ENCODE results near the gene PAMR1.

PAMR1 gene

GRCh38 chr11:35515224-35515623 lies 10.2 kb downstream of the PAMR1 start:
- no peak for TF ChIP-seq FOXP2 (optimal IDR thresholded peaks at IDR 0.05; ENCODE audit: borderline replicate concordance, extremely low read depth, extremely low read length, insufficient read depth)
- no peak for TF ChIP-seq POLR2AphosphoS5 (IDR thresholded peaks at IDR 0.05; ENCODE audit: low read depth, low read length)
- TF ChIP-seq, protein P1, sequence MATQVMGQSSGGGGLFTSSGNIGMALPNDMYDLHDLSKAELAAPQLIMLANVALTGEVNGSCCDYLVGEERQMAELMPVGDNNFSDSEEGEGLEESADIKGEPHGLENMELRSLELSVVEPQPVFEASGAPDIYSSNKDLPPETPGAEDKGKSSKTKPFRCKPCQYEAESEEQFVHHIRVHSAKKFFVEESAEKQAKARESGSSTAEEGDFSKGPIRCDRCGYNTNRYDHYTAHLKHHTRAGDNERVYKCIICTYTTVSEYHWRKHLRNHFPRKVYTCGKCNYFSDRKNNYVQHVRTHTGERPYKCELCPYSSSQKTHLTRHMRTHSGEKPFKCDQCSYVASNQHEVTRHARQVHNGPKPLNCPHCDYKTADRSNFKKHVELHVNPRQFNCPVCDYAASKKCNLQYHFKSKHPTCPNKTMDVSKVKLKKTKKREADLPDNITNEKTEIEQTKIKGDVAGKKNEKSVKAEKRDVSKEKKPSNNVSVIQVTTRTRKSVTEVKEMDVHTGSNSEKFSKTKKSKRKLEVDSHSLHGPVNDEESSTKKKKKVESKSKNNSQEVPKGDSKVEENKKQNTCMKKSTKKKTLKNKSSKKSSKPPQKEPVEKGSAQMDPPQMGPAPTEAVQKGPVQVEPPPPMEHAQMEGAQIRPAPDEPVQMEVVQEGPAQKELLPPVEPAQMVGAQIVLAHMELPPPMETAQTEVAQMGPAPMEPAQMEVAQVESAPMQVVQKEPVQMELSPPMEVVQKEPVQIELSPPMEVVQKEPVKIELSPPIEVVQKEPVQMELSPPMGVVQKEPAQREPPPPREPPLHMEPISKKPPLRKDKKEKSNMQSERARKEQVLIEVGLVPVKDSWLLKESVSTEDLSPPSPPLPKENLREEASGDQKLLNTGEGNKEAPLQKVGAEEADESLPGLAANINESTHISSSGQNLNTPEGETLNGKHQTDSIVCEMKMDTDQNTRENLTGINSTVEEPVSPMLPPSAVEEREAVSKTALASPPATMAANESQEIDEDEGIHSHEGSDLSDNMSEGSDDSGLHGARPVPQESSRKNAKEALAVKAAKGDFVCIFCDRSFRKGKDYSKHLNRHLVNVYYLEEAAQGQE (IDR thresholded peaks at IDR 0.05; ENCODE audit: insufficient read depth in 1 of 2, low read depth in 2 of 2, low read length in 2 of 2), result no peak
- no peak for TF ChIP-seq SIN3A (IDR thresholded peaks at IDR 0.05; ENCODE audit: borderline replicate concordance, insufficient read depth, low read length)
- no peak for TF ChIP-seq TAF1 (IDR thresholded peaks at IDR 0.05; ENCODE audit: borderline replicate concordance, insufficient read depth, low read length)

GRCh38 chr11:35514481-35514880 lies 10.9 kb downstream of the PAMR1 start:
- no peak for TF ChIP-seq TAF1 (IDR thresholded peaks at IDR 0.05; ENCODE audit: borderline replicate concordance, insufficient read depth, low read length)
- TF ChIP-seq, protein P1 (IDR thresholded peaks at IDR 0.05; ENCODE audit: insufficient read depth in 1 of 2, low read depth in 2 of 2, low read length in 2 of 2), result no peak
- no peak for TF ChIP-seq SIN3A (IDR thresholded peaks at IDR 0.05; ENCODE audit: borderline replicate concordance, insufficient read depth, low read length)
- no peak for TF ChIP-seq POLR2AphosphoS5 (IDR thresholded peaks at IDR 0.05; ENCODE audit: low read depth, low read length)
- no peak for TF ChIP-seq FOXP2 (optimal IDR thresholded peaks at IDR 0.05; ENCODE audit: borderline replicate concordance, extremely low read depth, extremely low read length, insufficient read depth)

- TF ChIP-seq SIN3A (IDR thresholded peaks at IDR 0.05; ENCODE audit: borderline replicate concordance, insufficient read depth, low read length) (no peak), FOXP2 (optimal IDR thresholded peaks at IDR 0.05; ENCODE audit: borderline replicate concordance, extremely low read depth, extremely low read length, insufficient read depth) (no peak), TAF1 (IDR thresholded peaks at IDR 0.05; ENCODE audit: borderline replicate concordance, insufficient read depth, low read length) (no peak), POLR2AphosphoS5 (IDR thresholded peaks at IDR 0.05; ENCODE audit: low read depth, low read length) (no peak)
- TF ChIP-seq, protein P1 (IDR thresholded peaks at IDR 0.05; ENCODE audit: insufficient read depth in 1 of 2, low read depth in 2 of 2, low read length in 2 of 2), result no peak
Observed at GRCh38 chr11:35511666-35512065, 13.8 kb downstream of the PAMR1 start.

DNA sequence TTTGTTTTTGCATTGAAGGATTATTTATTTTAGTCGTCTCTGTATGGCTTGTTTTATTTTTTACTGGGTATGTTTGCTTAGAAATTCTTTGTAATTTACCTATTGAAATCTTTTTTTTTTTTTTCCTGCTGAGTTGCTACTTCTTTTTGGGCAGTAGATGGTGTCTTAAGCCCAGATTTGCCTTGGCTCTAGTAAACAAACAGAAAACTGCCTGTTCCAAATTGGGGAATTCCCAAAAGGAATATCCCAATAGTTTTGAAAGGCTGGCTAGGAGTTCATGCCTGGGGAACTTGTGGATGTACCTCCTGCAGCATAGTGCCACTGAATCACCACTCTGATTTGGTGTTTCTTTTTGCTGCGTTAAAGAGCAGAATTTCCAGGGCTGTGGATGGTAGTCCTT lies 17.7 kb downstream of the PAMR1 start:
- TF ChIP-seq TAF1 (IDR thresholded peaks at IDR 0.05; ENCODE audit: borderline replicate concordance, insufficient read depth, low read length) (no peak), POLR2AphosphoS5 (IDR thresholded peaks at IDR 0.05; ENCODE audit: low read depth, low read length) (no peak), FOXP2 (optimal IDR thresholded peaks at IDR 0.05; ENCODE audit: borderline replicate concordance, extremely low read depth, extremely low read length, insufficient read depth) (no peak), SIN3A (IDR thresholded peaks at IDR 0.05; ENCODE audit: borderline replicate concordance, insufficient read depth, low read length) (no peak)
- TF ChIP-seq, protein P1 (IDR thresholded peaks at IDR 0.05; ENCODE audit: insufficient read depth in 1 of 2, low read depth in 2 of 2, low read length in 2 of 2), result no peak

DNA sequence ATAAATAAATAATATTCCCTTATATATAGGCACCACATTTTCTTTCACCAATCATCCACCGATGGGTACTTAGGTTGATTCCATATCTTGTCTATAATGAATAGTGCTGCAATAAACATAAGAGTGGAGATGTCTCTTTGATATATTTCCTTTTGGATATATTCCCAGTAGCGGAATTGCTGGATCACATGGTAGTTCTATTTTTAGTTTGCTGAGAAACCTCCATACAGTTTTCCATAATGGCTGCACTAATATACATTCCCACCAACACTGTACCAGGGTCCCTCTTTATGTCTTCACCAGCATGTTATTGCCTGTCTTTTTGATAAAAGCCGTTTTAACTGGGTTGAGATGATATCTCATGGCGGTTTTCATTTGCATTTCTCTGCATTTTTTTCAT lies 23.6 kb downstream of the PAMR1 start:
- TF ChIP-seq, protein P1 (IDR thresholded peaks at IDR 0.05; ENCODE audit: insufficient read depth in 1 of 2, low read depth in 2 of 2, low read length in 2 of 2), result no peak
- no peak for TF ChIP-seq FOXP2 (optimal IDR thresholded peaks at IDR 0.05; ENCODE audit: borderline replicate concordance, extremely low read depth, extremely low read length, insufficient read depth)
- TF ChIP-seq SIN3A (IDR thresholded peaks at IDR 0.05; ENCODE audit: borderline replicate concordance, insufficient read depth, low read length), result no peak
- TF ChIP-seq TAF1 (IDR thresholded peaks at IDR 0.05; ENCODE audit: borderline replicate concordance, insufficient read depth, low read length), result no peak
- no peak for TF ChIP-seq POLR2AphosphoS5 (IDR thresholded peaks at IDR 0.05; ENCODE audit: low read depth, low read length)

All from PFSK-1 (cell line).